GM21515 (cell line): ENCODE results near the gene SEH1L.
"Not testable (repeated sequence)": the region's sequence is repeated elsewhere in the genome, so short reads cannot be mapped to it uniquely, and the experiment has no call there.

Experiments used
- ATAC-seq: cut with Tn5 transposase; IDR thresholded peaks from one replicate; pipeline ENCODE4 v1.9.1; 2021; ENCODE audit not compliant: unreplicated experiment

Gene SEH1L, protein sequence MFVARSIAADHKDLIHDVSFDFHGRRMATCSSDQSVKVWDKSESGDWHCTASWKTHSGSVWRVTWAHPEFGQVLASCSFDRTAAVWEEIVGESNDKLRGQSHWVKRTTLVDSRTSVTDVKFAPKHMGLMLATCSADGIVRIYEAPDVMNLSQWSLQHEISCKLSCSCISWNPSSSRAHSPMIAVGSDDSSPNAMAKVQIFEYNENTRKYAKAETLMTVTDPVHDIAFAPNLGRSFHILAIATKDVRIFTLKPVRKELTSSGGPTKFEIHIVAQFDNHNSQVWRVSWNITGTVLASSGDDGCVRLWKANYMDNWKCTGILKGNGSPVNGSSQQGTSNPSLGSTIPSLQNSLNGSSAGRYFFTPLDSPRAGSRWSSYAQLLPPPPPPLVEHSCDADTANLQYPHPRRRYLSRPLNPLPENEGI

GRCh38 chr18:12947285-12948049, at the start of gene SEH1L:
SEH1L (plus strand) TSS chr18:12948011; CDS start chr18:12948122, 111 bp downstream.
- ATAC-seq = peak; percentile 76

DNA sequence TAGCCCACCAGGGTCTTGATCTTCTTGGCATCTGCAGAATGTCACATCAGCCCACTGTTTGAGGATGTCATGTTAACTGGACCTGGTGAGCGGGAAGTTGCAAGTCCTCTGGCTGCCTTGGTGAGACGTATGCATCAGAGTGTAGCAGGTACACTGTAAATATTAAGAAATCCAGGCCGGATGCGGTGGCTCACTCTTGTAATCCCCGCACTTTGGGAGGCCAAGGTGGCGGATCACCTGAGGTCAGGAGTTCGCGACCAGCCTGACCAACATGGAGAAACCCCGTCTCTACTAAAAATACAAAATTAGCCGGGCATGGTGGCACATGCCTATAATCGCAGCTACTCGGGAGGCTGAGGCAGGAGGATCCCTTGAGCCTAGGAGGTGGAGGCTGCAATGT, 46.6 kb upstream of the SEH1L start:
- not testable (repeated sequence) for ATAC-seq

GRCh38 chr18:12904012-12904516, 43.7 kb upstream of the SEH1L start:
- no peak for ATAC-seq

GRCh38 chr18:12906119-12906518, 41.7 kb upstream of the SEH1L start:
- ATAC-seq = no peak

- no peak for ATAC-seq
These were observed 41.0 kb upstream of the SEH1L start for GRCh38 chr18:12906773-12907172.

DNA sequence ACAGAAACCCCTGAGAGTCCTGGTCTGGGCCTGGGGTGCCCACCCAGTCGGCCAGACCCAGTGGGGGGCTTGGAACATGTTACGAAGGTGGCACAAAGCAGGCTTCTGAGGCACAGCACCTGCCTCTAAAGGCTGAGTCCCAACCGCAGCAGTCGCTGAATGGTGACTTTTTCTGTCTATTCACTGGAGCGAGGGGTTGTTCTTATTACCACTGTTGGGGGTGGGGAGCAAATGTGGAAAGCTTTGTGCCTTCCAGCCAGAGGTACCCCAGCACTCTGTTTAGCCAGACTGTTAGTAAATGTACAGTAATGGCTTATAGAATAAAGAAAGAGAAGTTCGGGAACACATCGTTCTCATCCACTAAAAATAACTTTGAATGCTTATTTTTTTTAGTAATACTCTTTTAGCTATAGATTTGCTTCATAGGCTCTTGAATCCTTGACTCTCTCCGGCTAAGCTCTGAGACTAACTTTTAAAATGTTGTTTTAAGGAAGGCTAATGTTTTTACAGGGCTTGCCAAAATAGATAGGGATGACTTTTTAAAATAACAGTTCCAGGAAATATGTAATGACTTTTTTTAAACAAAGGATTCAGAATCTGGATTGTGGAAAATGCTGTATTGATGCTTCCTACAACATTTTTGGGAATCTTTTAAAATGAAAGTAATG, 40.4 kb upstream of the SEH1L start:
- no peak for ATAC-seq

DNA sequence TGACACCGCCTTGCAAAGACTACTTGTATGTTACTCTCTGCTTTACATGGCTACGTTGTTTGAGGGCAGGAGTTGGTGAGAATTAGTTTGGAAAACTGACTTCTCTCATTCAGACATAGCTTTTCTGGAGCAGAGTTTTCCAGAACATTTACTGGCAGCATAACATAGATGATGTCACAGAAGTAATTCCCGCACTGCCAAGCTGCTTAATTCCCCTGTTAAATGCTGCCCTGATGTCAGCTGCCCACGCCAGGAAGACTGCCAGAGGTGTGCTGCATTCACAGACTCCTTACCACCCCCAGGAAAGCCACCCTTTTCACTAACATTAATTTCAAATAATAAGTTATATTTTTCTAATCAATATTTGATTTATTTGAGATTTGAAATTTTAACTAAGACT, 39.1 kb upstream of the SEH1L start:
- no peak for ATAC-seq

GRCh38 chr18:12911025-12911928, 36.5 kb upstream of the SEH1L start:
- no peak for ATAC-seq

GRCh38 chr18:12911929-12912703, 35.7 kb upstream of the SEH1L start:
- ATAC-seq = no peak

DNA sequence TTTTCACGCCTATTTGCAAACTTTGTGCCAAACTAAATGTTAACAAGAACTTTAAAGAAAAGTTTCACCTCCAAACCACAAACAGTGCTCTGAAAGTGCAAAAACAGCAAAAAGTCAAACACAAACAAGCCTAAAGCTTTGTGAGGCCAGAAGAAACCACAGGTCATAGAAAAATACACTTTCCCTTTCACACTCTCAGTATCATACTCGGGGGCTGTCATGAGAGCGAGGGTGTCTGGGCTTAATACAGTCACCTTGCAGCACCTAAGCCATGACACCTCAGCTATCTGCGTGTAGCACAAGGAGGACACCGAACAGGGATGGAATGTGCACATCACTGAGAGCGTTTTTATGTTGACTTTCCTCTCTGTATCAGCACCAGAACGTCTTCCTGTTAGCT, 26.6 kb upstream of the SEH1L start:
- ATAC-seq = no peak

GRCh38 chr18:12922266-12922665, 25.5 kb upstream of the SEH1L start:
- no peak for ATAC-seq

- no peak for ATAC-seq
These were observed 23.2 kb upstream of the SEH1L start for GRCh38 chr18:12924616-12925015.

DNA sequence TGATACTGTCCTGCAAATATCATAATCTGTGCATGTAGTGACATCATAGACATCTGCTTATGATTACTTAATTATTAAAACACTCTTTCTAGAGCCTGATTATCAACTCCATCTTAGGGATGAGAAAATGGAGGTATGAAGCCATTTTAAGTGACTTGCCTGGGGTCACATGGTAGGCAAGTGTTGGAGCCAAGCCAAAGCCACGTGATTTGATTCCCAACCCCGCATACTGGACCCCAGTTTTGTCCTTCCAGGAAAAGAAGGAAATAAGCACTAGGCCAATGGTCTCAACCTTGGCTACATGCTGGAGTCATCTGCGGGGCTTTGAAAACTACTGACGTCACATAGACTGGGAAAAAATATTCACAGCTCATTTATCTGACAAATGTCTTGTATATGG, 19.6 kb upstream of the SEH1L start:
- no peak for ATAC-seq

- no peak for ATAC-seq
These were observed 19.2 kb upstream of the SEH1L start for GRCh38 chr18:12928641-12929040.

DNA sequence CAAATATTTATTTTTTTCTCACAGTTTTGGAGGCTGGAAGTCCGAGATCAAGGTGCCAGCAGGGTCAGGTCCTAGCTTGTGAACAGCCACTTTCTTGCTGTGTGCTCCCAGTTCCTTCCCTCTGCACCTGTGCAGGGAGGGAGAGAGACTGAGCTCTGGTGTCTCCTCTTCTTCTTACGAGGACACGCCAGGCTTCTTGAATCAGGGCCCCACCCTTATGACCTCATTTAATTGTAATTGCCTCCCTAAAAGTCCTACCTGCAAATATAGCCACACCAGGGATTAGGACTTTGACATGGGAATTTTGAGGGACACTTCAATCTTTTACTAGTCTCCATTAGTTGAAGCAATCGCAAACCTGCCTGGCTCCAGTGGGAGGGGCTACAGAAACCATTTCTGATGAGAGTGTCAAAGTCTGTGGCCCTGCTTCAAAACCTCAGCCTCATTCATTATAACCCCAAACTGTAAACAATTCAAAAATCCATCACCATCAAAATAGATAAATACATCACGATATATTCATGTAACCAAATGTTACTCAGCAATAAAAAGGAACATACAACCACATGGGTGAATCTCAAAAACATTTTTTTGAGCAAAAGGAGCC, 18.2 kb upstream of the SEH1L start:
- no peak for ATAC-seq

DNA sequence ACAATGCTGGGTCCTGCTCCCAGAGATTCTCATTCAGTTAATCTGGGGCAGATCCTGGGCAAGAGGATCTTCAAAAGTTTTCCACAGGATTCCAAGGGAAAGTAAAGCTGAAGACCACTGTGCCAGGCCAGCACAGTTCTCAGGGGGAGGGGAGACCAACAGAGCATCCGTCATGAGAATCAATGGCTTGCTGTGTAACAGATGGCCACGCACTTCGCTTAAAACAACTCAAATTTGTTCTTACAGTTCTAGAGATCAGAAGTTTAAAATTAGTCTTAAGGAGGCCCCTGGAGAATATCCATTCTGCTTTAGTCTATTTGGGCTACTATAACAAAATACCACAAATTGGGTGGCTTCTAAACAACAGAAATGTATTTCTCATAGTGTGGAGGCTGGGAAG, 17.4 kb upstream of the SEH1L start:
- ATAC-seq = no peak

- ATAC-seq = no peak
These were observed 16.9 kb upstream of the SEH1L start for GRCh38 chr18:12930908-12931307.

GRCh38 chr18:12933327-12933726, 14.5 kb upstream of the SEH1L start:
- no peak for ATAC-seq

GRCh38 chr18:12934454-12935071, 13.2 kb upstream of the SEH1L start:
- no peak for ATAC-seq
